Inferior parietal cortex (tissue), 1 donor: ENCODE data around the gene SLC30A4.
"Not testable (repeated sequence)": the region's sequence is repeated elsewhere in the genome, so short reads cannot be mapped to it uniquely, and the experiment has no call there.

Experiments used
- DNase-seq: peaks from one replicate; pipeline ENCODE4 v3.0.0-alpha.2; 2016; ENCODE audit errors: extremely low spot score

The SLC30A4 gene, protein sequence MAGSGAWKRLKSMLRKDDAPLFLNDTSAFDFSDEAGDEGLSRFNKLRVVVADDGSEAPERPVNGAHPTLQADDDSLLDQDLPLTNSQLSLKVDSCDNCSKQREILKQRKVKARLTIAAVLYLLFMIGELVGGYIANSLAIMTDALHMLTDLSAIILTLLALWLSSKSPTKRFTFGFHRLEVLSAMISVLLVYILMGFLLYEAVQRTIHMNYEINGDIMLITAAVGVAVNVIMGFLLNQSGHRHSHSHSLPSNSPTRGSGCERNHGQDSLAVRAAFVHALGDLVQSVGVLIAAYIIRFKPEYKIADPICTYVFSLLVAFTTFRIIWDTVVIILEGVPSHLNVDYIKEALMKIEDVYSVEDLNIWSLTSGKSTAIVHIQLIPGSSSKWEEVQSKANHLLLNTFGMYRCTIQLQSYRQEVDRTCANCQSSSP

GRCh38 chr15:45522328-45523165 is at the start of gene SLC30A4:
SLC30A4 (minus strand) TSS chr15:45522755; CDS start chr15:45522354, 401 bp downstream.
- DNase-seq = peak; percentile 69

- DNase-seq = no peak
Measured at GRCh38 chr15:45555934-45556608, 33.5 kb upstream of the SLC30A4 start.

GRCh38 chr15:45551676-45552075 is 29.1 kb upstream of the SLC30A4 start:
- no peak for DNase-seq

DNA sequence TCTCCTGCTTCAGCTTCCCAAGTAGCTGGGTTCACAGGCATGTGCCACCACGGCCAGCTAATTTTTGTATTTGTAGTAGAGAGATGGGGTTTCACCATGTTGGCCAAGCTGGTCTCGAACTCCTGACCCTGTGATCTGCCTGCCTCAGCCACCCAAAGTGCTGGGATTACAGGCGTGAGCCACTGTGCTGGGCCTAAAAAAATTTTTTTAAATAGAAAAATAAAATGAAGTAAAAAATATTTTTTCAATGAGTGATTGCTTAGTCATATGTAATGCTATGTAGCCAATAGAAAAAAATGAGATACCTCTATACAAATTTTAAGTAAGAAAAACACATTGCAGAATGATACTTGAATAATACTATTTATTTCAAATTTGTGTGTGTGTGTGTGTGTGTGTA is 27.9 kb upstream of the SLC30A4 start:
- no peak for DNase-seq

- DNase-seq = no peak
Measured at GRCh38 chr15:45549541-45550220, 27.1 kb upstream of the SLC30A4 start.

DNA sequence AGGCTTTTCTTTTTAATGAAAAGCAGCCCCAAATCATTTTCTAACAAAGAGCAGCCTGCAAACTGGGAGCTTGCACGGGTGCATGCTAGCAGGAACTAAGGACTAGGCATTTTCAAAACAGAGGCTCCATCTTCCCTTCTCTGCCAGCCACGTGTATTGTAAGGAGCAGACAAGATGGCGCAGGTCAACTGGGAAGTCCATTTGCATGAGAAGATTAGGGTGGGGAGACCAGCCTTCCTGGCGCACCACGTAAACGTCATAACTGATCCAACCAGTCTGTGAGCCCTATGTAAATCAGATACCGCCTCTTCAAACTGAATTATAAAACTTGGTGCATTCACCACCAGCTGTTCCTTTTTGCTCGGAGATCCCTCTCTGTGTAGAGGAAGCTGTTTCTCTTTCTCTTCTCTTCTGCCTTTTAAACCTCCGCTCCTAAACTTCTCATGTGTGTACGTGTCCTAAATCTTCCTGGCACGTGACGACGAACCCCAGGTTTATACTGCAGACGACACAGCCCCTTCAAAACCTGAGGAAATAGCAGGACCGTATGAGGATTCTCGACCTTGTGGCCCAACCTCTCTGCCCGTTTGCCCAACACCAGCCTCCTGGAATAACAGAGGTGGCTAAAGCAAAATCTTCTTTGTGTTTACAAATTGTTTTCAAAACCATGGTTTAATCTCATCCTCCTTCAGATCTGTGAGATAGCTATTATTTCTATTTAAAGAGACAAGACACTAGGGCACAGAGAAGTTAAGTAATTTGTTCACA is 26.4 kb upstream of the SLC30A4 start:
- DNase-seq = no peak

DNA sequence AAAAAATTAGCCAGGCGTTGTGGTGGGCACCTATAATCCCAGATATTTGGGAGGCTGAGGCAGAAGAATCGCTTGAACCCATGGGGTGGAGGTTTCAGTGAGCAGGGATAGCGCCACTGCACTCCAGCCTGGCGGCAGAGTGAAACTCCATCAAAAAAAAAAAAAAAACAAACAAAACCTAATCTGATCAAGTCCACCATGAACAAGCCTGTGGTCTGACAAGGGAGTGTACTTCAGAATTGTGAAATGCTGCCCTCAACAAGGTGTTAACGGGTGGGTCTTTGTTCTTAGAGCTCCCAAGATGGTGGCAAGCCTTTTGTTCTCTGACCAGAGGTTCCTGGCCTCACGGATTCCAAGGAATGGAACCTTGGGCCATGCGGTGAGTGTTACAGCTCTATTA is 24.2 kb upstream of the SLC30A4 start:
- no peak for DNase-seq

DNA sequence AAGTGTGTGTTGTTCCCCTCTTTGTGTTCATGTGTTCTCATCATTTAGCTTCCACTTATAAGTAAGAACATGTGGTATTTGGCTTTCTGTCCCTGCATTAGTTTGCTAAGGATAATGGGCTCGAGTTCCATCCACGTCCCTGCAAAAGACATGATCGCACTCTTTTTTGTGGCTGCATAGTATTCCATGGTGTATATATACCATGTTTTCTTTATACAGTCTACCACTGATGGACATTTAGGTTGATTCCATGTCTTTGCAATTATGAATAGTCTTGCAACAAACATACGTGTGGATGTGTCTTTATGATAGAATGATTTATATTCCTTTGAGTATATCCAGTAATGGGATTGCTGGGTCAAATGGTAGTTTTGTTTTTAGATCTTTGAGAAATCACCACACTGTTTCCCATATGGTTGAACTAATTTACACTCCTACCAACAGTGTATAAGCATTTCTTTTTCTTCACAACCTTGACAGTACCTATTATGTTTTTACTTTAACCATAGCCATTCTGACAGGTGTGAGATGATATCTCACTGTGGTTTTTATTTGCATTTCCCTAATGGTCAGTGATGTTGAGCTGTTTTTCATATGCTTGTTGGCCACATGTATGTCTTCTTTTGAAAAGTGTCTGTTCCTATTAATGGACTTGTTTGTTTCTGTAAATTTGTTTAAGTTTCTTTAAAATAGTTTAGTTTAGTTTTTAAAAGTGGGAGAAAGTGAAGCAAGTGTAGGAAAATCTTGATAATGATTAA is 21.9 kb upstream of the SLC30A4 start:
- DNase-seq = no peak

DNA sequence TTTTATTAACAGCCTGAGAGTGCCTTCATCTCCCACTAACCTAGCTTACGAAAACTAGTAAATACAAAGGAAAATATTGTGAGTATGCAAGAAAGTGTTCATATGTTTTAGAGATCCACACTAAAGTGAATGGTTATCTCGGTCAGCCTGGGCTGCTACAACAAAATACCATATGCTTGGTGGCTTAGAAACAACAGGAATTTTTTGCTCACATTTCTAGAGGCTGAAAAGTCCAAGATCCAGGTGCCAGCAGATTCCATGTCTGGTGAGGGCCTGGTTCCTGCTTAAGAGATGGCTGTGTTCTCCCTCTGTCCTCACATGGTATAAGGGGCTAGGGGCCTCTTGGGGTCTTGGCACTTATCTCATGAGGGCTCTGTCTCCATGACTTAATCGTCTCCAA is 20.5 kb upstream of the SLC30A4 start:
- no peak for DNase-seq

DNA sequence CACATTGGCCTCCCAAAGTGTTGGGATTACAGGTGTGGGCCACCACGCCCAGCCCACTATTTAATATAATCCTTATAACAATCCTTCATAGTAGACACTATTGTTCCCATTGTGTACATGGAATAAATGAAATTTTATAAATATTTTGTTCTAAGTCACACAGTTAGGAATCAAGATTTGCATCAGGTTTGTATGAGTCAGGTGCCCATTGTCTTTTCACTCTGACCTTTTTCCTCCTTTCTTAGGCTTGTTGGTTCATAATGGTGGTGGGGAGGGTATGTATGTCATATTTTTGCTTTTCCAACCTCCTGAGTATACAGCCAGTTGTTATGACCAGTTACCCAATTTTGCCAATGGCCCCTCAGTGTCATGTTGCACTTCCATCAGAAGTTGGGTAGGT is 18.0 kb upstream of the SLC30A4 start:
- DNase-seq = no peak

- DNase-seq = no peak
Measured at GRCh38 chr15:45539680-45540079, 17.1 kb upstream of the SLC30A4 start.

- DNase-seq = no peak
Measured at GRCh38 chr15:45536934-45537333, 14.4 kb upstream of the SLC30A4 start.

DNA sequence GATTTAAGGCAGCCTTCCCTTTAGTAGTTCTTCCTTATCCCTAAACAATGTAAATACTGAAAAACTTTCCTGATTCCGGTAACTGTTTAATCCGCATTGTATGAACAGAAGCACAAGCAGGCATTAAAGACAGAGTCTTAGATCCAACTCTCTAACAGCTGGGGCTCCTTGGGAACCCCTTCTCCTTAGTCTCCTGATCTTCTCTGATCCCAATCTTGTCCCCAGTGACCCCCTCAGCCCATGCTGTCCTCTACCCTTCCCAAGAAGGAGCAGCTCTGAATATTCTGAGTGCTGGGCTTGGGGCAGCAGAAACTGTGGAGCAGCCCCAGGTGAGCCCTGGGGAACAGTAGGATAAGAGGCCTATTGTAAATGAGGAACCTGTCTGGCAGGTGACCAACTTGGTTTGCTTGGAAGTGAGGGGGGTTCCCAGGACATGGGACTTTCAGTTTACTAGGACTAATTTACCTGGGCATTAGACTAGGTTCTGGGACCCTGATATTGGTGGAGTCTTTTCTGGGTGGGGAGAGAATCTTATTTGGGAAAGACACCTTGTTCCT is 13.0 kb upstream of the SLC30A4 start:
- no peak for DNase-seq

- peak; percentile 56 for DNase-seq
Measured at GRCh38 chr15:45534821-45535220, 12.3 kb upstream of the SLC30A4 start.

- DNase-seq = not testable (repeated sequence)
Measured at GRCh38 chr15:45532892-45533291, 10.3 kb upstream of the SLC30A4 start.

GRCh38 chr15:45529613-45530012 is 7.1 kb upstream of the SLC30A4 start:
- DNase-seq = no peak

- no peak for DNase-seq
Measured at GRCh38 chr15:45527086-45527485, 4.5 kb upstream of the SLC30A4 start.

GRCh38 chr15:45523166-45523460 is 558 bp upstream of the SLC30A4 start:
- no peak for DNase-seq

- DNase-seq = no peak
Measured at GRCh38 chr15:45521596-45522327, 793 bp downstream of the SLC30A4 start.
